LNCAP (cell line): ENCODE data around the gene NLGN4X.

ENCODE experiments used
- TF ChIP-seq, protein P1 (sequence below): fragments of 450-650 bp; IDR thresholded peaks from 2 replicates; pipeline ENCODE4 v1.5.1; 2017; ENCODE audit warnings: mild to moderate bottlenecking

NLGN4X gene

DNA sequence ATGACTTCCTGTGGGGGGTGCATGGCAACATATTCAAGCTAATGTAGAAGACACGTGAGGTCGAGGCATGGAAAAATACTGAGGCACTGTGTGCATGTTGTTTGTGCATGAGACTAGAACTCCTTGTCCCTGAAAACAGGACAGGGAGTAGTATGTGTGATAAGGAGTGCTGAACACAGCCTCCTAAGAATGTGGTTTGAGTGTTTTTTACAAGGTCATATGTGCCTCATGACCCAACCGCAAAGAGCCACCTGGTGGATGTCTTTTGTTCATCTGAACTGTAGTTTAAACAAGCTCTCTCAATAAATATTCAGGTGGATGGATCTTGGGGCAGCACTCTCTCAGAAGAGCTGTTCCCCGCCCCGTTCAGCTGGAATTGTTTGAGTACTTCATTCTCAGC, 226.6 kb downstream of the NLGN4X start:
- TF ChIP-seq, protein P1, sequence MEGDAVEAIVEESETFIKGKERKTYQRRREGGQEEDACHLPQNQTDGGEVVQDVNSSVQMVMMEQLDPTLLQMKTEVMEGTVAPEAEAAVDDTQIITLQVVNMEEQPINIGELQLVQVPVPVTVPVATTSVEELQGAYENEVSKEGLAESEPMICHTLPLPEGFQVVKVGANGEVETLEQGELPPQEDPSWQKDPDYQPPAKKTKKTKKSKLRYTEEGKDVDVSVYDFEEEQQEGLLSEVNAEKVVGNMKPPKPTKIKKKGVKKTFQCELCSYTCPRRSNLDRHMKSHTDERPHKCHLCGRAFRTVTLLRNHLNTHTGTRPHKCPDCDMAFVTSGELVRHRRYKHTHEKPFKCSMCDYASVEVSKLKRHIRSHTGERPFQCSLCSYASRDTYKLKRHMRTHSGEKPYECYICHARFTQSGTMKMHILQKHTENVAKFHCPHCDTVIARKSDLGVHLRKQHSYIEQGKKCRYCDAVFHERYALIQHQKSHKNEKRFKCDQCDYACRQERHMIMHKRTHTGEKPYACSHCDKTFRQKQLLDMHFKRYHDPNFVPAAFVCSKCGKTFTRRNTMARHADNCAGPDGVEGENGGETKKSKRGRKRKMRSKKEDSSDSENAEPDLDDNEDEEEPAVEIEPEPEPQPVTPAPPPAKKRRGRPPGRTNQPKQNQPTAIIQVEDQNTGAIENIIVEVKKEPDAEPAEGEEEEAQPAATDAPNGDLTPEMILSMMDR: no peak

DNA sequence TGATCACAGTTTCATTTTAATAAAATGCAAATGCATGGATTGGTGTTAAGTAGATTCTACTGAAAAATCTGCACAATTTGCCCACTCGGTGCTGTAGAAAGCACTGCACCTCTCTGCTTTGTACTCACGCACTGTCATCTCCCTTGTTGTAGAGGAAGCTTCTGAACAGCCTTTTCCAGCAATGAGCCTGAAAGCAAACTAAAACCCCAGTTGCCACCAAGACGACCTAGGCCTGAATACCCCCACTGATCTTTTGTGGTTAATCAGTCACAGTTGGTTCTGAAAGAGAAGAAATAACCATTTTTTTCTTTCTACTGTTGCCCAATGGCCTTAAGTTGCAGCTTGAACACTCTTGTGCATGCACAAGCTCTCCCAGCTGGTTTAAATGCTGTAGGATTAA, 229.8 kb downstream of the NLGN4X start:
- TF ChIP-seq, protein P1: no peak

DNA sequence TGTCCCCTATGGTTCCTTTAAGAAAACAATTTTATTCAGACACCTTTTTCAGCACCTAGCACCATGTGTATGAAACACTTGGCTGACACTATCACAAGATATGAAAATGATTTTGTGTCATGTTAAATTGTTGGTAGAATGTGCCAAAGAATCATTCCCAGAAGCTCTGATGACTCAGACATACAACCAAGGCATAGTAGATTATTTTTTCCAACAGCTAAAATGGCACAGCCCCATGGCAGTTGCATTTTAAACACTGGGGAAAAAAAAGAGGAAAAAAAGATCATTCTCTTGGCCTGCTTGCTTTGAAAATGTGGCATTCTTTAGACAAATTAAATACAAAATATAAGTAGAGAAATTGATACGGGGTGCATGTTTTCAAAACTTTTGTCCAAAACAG, 230.2 kb downstream of the NLGN4X start:
- TF ChIP-seq, protein P1: no peak

DNA sequence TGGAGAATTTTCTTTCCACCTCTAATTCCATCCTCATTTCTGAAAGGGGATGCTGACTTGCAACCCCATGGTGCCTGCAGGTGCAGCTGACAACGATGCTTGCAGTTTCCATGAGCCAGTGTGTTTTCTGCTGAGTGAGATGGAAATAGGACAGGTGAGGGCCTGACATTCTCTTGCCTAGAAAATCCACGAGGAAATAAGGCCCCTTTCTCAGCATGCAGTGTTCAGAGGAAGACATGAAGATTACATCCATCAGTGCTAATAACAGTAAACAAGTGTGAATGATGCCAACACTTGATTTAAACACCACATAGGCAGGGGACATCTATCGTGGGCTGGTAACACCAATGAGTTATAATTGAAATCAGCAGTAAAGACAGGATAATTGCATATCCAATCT, 237.3 kb downstream of the NLGN4X start:
- TF ChIP-seq, protein P1: no peak

DNA sequence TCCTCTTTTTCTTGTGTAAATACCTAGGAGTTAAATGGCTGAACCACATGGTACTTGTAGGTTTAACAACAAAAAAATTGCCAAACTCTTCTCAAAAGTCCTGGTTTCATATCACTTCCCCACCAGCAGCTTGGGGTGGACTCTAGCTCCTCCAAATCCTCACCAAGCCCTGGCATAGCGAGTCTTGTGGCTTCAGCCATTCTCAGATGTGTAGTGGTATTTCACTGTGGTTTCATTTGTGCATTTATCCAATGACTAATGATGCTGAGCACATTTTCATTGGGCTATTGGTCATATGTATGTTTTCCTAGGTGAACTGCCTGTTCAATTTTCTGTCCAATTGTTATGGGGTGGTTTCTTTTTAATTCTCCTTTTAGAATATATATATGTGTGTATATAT, 249.3 kb downstream of the NLGN4X start:
- TF ChIP-seq, protein P1: no peak

DNA sequence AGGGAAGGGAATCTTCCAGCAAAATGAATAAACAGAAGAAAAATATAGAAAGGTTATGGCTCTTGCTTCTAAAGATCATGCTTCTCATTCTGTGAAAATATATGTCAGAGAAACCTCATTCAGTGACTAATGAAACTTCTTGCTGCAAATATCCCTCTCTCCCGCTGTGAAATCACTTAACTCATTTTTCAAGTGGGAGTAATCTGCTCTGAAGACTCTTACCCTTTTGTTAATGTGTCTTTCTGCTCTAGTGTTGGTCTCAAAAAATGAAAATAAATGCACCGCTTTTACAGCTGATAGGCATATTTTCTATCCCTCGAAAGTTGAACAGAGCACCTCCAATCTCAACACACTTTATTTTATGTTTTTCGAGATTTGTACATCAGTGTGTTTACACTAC, 252.3 kb downstream of the NLGN4X start:
- TF ChIP-seq, protein P1: no peak

DNA sequence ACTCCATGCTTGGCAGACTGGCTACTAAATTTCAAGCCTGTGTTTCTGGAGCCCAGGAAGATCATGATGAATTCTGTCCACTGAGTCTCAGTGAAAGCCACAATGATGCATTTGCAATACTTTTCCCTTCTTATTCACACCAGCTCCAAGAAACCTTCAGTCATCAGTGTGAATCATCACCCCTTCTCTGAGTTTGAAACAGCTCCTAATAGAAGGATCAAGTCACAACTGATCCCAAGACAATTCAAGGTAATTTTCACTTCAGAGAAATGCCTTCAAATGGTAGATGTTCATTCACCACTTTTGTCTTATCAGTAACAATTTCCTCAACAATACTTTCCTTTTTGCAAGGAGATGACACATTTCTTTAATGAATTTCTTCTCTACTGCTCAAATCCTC, 257.4 kb downstream of the NLGN4X start:
- TF ChIP-seq, protein P1: no peak

DNA sequence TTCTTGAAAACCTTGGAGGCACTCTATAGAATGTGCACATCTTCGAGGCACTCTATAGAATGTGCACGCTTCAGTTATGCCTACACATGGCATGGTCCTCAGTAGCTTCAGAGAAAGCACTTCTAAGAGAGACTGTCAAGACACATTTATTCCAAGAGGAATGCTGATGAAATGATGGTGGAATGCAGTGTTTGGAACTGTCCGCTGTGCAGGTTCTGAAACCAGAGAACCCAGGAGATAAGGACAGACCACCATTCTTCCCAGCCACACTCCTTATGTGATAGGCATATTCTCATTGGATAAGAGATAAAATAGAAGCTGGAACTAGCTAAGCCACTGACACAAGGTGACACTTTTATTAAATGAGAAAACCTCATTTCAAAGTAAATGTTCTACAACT, 263.3 kb downstream of the NLGN4X start:
- TF ChIP-seq, protein P1: no peak
